Germinal center (tissue), 1 donor: ENCODE measurements around the gene ORAI2.
"Not testable (repeated sequence)": the region's sequence is repeated elsewhere in the genome, so short reads cannot be mapped to it uniquely, and the experiment has no call there.

Experiments
- DNase-seq: peaks from one replicate; pipeline ENCODE4 v3.0.0; 2012; ENCODE audit warnings: mixed read lengths, low spot score

Gene ORAI2

DNA sequence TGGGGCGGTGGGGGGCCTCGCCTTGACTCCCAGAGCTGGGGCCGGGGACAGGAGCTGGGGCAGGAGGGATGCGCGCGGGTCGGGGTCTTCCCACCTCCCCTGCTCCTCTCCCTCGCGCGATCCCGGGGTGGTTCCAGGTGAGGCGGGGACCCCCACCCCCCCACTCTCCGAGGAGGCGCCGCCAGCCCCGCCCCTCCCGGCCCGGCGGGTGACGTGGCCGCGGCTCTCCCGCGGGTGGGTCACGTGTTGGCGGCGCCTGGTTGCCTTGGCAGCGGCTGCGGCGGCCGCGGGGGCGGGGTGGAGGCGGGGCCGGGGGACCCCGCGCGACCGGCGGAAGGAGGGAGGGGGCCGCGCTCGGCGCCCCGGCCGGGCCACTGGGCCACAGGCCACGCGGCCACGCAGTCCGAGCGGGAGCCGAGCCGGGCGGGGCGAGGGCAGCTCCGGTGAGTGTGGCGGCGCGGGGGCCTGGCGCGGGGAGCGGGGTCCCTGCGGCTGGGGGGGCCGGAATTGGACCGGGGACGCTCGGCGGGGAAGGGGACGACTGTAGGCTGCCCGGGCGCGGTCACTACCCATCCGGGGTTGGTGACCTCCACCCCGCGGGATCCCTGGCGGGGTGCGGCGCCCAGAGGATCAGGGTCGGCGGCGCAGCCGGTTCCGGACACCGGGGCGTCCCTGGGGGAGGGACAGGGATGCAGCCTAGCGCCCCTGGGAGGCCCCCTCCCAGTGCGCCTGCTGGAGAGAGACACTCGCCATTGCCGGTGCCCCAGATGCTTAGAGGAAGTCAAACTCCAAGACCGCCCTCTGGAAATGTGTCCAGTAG is at the start of gene ORAI2:
TSS of gene ORAI2 (plus strand) at position 357 of the 820 bp plus-strand sequence. CDS start 5,382 bp downstream, outside the sequence.
- peak; percentile 88 for DNase-seq

DNA sequence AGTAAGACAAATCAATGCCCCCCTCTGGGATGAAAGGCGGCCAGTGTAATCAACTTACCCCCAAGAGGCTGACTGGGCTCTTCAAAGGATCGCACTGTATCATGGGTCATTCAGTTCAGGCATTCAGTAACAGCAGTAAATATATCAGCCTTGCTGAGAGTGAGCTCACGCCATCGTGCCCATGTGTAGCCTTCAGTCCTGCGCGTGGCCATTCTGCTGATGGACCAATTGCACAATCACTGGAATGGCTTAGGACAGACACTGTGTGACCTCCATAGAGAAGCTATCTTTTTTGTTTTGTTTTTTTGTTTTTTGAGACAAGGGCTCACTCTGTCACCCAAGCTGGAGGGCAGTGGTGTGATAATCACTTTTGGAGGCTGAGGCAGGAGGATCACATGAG is 46.3 kb upstream of the ORAI2 start:
- DNase-seq: no peak

DNA sequence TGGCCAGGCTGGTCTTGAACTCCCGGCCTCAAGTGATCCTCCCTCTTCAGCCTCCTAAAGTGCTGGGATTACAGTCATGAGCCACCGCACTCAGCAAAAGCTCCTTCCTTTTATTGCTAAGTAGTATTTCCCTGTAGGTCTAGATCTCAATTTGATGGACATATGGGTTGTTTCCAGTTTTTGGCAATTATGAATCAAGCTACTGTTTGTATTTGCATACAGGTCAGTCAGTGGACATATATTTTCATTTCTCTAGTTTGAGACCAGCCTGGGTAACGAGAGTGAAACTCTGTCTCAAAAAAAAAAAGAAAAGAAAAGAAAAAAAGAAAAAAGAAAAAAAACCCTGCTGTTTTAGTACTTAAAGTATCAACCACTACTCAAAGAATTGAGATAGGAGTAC is 43.6 kb upstream of the ORAI2 start:
- no peak for DNase-seq

- peak; percentile 68 for DNase-seq
These were observed 42.5 kb upstream of the ORAI2 start for GRCh38 chr7:102390697-102391484.

DNA sequence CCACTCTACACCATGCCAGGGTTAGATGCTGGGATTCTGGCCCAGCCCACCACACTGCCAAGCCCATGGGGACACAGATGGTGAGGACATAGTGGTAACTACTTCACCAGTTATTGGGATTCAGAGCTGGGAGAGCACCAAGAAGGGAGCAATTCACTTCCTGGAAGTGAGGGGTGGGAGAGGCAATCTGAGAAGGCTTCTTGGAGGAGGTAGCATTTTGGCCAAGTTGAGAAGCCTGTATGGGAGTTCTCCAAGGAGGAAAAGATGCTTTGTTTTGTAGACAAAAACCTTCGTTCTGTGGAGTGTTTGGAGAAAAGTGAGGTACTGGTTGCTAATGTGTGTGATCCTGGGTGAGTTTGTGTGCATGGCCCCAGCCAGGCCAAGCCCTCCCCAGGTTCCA is 41.0 kb upstream of the ORAI2 start:
- DNase-seq: no peak

DNA sequence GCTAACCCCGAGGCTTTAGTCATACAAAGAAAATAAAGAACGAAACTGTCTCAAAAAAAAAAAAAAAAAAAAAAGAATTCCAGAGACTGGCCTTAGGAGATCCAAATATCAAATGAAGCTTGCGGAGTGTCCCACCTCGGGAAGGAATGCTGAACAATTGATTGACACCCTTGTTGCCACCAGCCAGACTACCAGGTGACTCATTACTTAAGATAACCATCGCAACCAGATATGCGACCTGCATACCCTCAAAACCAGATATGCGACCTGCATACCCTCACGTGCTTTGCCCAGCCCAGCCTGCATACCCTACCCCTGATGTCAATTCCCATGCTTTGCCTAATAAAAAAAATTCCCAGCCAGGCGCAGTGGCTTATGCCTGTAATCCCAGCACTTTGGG is 39.9 kb upstream of the ORAI2 start:
- DNase-seq: no peak

DNA sequence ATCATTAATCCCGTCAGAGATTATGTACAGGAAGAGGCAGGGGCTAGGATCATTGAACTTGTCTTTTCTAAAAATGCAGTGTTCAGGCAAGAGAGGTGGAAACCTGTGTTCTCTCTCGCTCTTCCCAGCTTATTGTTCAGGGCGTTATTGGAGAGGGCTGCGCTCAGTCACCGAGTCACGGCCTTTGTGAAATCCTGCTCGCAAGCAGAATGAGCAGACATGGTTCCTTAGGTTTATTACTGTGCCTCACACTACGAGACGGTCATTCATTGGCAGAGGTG is 37.8 kb upstream of the ORAI2 start:
- DNase-seq: no peak

DNA sequence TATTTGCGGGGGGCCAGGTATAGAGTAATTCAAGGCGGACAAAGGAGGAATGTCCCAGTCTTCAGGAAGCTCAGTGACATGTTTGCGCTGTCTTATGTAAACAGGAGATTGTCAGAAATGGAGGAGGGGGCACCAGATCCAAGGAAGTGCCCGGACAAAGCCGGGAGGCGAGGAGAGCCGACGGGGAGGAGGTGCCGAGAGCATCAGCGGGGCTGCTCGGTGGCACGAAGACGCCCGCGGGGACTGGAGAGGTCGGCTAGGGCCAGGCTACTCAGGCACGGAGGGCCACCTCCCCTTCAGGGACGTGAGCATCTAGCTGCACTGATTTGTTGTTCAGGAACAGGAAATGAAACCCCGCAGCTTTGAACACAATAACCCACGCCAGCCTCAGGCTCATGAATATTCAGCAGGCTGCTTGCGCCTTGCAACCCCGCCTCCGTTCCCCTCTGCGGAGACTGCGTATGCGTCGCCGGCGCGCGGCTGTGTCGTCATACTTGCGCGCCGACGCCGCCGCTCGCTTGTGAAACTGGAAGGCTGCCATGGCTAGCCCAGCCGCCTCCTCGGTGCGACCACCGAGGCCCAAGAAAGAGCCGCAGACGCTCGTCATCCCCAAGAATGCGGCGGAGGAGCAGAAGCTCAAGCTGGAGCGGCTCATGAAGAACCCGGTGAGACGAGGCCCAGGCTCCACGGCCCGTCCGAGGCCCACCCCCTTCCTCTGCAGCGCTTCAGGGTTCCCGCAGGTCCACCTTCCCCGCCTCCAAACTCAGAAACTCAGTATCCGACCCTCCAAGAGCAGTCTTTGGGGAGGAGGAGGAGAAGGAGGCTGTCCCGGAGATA is 37.3 kb upstream of the ORAI2 start, which contains the start of gene PRKRIP1:
TSS of gene PRKRIP1 (plus strand) at position 491 of the 837 bp plus-strand sequence. CDS start at position 540, 49 bp downstream.
- peak; percentile 96 for DNase-seq

- DNase-seq: no peak
These were observed 36.7 kb upstream of the ORAI2 start for GRCh38 chr7:102396710-102397019.

GRCh38 chr7:102398543-102398942 is 34.8 kb upstream of the ORAI2 start:
- DNase-seq: no peak

DNA sequence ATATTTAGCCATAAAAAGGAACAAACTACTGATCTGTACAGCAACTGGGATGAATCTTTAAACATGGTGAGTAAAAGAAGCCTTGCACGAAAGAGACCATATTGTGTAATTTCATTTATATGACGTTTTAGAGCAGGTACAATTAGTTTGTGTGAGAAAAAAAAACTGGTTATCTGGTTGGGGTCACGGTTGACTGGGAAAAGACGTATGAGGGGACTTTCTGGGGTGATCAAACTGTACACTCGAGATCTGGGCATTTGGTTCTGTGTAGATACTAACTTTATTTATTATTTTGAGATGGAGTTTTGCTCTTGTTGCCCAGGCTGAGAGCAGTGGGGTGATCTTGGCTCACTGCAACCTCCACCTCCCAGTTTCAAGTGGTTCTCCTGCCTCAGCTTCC is 33.0 kb upstream of the ORAI2 start:
- DNase-seq: no peak

GRCh38 chr7:102403563-102403962 is 29.8 kb upstream of the ORAI2 start:
- DNase-seq: no peak

GRCh38 chr7:102404005-102404861 is 29.1 kb upstream of the ORAI2 start:
- peak; percentile 75 for DNase-seq

GRCh38 chr7:102404862-102405188 is 28.6 kb upstream of the ORAI2 start:
- not testable (repeated sequence) for DNase-seq

DNA sequence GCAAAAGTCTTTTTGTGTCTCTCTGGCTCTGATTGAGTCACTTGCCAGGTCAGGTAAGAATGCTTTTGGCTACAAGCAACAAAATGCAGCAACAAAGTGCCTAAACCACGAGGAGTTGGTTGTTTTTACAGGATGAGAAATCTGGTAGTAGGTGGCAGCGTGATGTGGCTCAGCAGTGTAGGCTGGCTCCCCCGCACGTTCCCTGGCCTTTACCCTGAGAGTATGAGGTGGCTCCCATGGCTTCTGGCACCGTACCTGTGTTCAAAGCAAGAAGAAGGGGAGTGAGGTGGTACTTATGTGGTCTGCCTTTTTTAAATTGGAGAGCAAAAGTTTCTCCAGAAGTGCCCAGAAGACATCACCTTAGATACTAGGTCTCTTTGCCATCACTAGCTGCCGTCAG is 25.5 kb upstream of the ORAI2 start:
- no peak for DNase-seq

GRCh38 chr7:102408530-102408929 is 24.8 kb upstream of the ORAI2 start:
- not testable (repeated sequence) for DNase-seq

DNA sequence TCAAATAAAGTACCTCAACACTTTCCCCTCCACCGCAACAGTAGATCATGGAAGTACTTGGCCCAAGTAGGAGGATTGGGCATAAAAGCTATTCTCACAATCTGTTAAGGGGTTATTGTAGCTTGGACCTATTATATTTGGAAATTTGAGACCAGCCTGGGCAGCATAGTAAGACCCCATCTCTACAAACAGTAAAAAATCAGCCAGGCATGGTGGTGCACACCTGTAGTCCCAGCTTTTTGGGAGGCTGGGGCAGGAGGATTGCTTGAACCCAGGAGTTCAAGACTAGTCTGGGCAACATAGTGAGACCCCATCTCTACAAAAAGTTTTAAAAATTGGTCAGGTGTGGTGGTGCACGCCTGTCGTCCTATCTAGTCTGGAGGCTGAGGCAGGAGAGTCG is 24.0 kb upstream of the ORAI2 start:
- no peak for DNase-seq

DNA sequence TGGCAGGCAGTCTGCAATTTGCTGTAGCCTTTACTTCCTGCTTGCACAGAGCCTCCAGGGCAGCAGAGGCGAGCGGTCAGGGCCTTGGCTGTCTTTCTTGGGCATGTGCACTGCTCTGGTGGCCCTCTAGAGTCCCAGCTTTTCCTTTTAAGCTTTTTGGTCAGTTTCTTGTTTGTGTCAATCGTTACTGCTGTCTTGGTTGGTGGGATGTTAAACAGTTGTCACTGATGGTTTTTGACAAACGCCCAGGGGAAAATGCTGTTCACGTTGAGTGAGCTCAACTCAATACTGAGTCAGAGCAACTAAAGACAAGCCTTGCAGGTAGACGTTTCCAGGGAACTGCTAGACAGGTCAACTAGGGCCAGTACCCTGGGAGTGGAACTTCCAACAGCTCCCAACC is 23.3 kb upstream of the ORAI2 start:
- DNase-seq: no peak

DNA sequence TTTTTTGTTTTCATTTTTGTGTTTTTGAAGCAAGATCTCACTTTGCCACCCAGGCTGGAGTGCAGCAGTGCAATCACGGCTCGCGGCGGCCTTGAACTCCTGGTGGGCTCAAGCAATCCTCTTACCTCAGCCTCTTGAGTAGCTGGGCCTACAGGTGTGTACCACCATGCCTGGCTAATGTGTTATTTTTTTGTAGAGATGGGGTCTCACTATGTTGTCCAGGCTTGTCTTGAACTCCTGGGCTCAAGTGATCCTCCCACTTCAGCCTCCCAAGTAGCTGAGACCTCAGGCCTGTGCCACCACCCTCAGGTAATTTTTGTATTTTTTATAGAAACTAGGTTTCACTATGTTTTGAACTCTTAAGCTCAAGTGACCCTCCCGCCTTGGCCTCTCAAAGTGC is 22.5 kb upstream of the ORAI2 start:
- DNase-seq: no peak

GRCh38 chr7:102412548-102412947 is 20.8 kb upstream of the ORAI2 start:
- DNase-seq: no peak

- no peak for DNase-seq
These were observed 20.3 kb upstream of the ORAI2 start for GRCh38 chr7:102413091-102413490.

DNA sequence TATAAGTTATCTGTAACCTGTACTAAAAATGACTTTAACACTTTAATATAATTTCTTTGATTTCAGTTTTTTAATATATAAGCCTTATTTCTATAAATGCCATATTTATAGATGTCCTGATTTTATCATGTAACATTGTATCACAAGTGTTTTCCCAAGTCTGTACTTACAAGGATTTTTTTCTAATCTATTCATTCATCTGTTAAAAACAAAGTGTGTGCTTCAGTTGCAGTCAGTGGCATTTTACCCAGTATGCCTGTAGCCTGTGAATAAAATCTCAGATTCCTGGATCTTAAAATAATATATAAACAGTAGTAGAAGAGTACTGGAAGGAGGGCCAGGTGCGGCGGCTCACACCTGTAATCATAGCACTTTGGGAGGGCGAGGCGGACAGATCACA is 19.8 kb upstream of the ORAI2 start:
- no peak for DNase-seq
